IPS-20b (cell line): ENCODE data around the gene TEK.

Experiments used
- H3K27ac ChIP-seq: one replicate; pipeline ENCODE4 v1.5.1; 2013; ENCODE audit warnings: low read length
- H3K27me3 ChIP-seq: 2 replicates; pipeline ENCODE4 v1.6.1; 2013; ENCODE audit warnings: mild to moderate bottlenecking, low read length, inconsistent platforms; ENCODE audit not compliant: insufficient read depth
- H3K36me3 ChIP-seq: 2 replicates; pipeline ENCODE4 v1.6.1; 2013; ENCODE audit warnings: low read depth, mild to moderate bottlenecking, inconsistent platforms, low read length, moderate library complexity; ENCODE audit not compliant: insufficient read depth
- H3K4me1 ChIP-seq: 2 replicates; pipeline ENCODE4 v1.6.1; 2013; ENCODE audit warnings: mild to moderate bottlenecking, control low read depth, inconsistent platforms, low read length, moderate library complexity; ENCODE audit not compliant: insufficient read depth
- H3K4me3 ChIP-seq: 2 replicates; pipeline ENCODE4 v1.5.1; 2013; ENCODE audit warnings: mild to moderate bottlenecking, low read length, inconsistent platforms
- H3K9ac ChIP-seq: 2 replicates; pipeline ENCODE4 v1.6.1; 2013; ENCODE audit warnings: low read depth, mild to moderate bottlenecking, inconsistent platforms, low read length, moderate library complexity
- H3K9me3 ChIP-seq: 2 replicates; pipeline ENCODE4 v1.6.1; 2013; ENCODE audit warnings: mild to moderate bottlenecking, low read depth, low read length, inconsistent platforms; ENCODE audit not compliant: insufficient read depth

The TEK gene

DNA sequence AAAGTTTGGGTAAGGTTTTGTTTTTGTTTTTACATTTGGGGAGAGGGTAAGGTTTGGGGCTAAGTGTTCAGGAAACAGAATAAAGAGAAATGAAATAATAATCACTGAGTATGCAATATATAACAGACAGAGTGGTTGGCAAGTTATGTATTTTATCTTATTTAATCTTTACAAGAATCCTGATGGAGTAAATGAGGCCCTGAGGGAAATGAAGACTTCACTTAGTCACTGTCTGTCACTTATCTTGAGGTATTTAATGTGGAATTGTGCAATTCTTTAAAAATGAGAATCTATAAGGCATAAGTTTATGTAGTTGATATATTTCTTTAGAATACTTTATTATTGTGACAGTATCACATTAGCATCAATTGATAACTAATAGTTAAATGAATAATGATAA, 48.1 kb downstream of the TEK start:
- no peaks in the 10 kb centered on the region for H3K9me3 ChIP-seq
- H3K4me3 ChIP-seq = no peak overlapping the region
- no peak overlapping the region for H3K9ac ChIP-seq
- no peaks in the 10 kb centered on the region for H3K36me3 ChIP-seq
- H3K27ac ChIP-seq = no peak overlapping the region
- no peaks in the 10 kb centered on the region for H3K4me1 ChIP-seq
- H3K27me3 ChIP-seq = no peaks in the 10 kb centered on the region

DNA sequence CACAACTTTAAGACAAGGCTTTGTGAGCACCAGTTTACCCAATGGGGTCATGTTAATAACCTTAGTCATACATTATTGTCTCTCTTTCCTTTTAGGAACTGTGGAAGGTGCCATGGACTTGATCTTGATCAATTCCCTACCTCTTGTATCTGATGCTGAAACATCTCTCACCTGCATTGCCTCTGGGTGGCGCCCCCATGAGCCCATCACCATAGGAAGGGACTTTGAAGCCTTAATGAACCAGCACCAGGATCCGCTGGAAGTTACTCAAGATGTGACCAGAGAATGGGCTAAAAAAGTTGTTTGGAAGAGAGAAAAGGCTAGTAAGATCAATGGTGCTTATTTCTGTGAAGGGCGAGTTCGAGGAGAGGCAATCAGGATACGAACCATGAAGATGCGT, 48.7 kb downstream of the TEK start:
- no peaks in the 10 kb centered on the region for H3K4me1 ChIP-seq
- no peak overlapping the region for H3K27ac ChIP-seq
- H3K36me3 ChIP-seq = no peaks in the 10 kb centered on the region
- H3K9me3 ChIP-seq = no peaks in the 10 kb centered on the region
- H3K27me3 ChIP-seq = no peaks in the 10 kb centered on the region
- no peak overlapping the region for H3K9ac ChIP-seq
- H3K4me3 ChIP-seq = no peak overlapping the region

DNA sequence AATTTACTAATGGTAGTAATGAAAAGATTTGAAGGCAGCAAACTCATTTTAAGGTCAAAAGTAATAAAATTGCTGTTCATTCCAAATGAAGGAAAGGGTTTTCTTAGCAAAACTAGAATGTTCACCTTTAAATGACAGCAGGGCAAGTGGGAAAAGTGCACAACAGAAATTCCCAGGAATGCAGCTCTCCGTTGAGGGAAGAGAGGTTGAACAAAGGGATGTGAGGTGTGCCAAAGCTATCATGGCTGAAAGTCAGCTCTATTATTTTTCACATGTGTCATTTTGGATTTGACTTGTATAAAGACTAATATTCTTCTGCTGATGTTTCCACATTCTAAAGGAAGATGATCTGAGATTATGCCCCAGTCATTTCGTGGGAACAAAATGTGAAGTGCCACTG, 51.6 kb downstream of the TEK start:
- Histone ChIP-seq H3K27me3 (no peaks in the 10 kb centered on the region), H3K9me3 (no peaks in the 10 kb centered on the region), H3K36me3 (no peaks in the 10 kb centered on the region), H3K27ac (no peak overlapping the region), H3K4me1 (peaks cover 3% of the 10 kb centered on the region; the same call in 1 of the 2 replicates), H3K4me3 (no peak overlapping the region), H3K9ac (no peak overlapping the region)

- H3K27ac ChIP-seq = no peak overlapping the region
- H3K4me1 ChIP-seq = peaks cover 3% of the 10 kb centered on the region; the same call in 1 of the 2 replicates
- H3K9me3 ChIP-seq = no peaks in the 10 kb centered on the region
- H3K4me3 ChIP-seq = no peak overlapping the region
- no peak overlapping the region for H3K9ac ChIP-seq
- no peaks in the 10 kb centered on the region for H3K36me3 ChIP-seq
- H3K27me3 ChIP-seq = no peaks in the 10 kb centered on the region
These were observed 53.0 kb downstream of the TEK start for GRCh38 chr9:27162045-27162444.

DNA sequence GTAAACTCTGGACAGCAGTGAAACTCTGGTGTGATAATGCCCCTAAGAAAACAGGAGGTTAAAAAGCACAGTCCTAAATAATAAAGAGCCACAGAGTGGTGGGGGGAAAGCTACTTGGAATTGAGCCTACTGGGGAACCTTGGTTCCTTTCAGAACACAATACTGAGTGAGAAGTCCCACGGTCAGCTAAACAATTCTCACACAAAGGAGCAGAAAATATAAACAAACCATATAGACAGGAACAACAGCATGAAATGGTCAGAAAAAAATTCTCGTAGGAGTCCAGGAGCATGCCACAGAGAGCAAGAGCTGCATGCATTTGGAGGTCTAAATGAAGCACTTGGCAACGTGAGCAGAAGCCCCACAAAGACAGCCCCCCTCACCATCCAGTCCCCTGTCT, 56.0 kb downstream of the TEK start:
- Histone ChIP-seq H3K9me3 (no peaks in the 10 kb centered on the region), H3K36me3 (no peaks in the 10 kb centered on the region), H3K4me3 (no peak overlapping the region), H3K9ac (no peak overlapping the region), H3K27ac (no peak overlapping the region), H3K27me3 (no peaks in the 10 kb centered on the region), H3K4me1 (peaks cover 3% of the 10 kb centered on the region; the same call in 1 of the 2 replicates)

DNA sequence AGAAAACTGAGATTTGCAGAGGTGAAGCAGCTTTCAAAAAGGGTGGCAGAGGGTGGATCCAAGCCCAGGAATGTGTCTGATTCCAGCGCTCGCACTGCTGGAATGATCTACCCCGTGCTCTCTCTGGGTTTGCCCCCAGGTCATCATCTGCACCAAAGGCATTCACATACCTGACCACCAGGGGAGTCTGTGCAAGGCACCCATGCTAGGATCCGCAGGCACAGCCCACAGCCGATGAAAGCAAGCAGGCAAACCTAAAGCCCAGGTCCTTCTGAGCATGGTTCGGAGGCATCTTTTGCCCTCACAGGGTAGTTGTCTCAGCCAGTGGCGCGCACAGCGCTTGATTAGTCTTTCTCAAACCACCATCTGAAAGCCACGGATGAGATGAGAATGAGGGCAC, 56.6 kb downstream of the TEK start:
- Histone ChIP-seq H3K4me1 (peaks cover 3% of the 10 kb centered on the region; the same call in 1 of the 2 replicates), H3K27ac (no peak overlapping the region), H3K4me3 (no peak overlapping the region)

GRCh38 chr9:27168496-27168895, 59.5 kb downstream of the TEK start:
- H3K4me1 ChIP-seq = peaks cover 3% of the 10 kb centered on the region; the same call in 1 of the 2 replicates
- no peaks in the 10 kb centered on the region for H3K9me3 ChIP-seq
- no peaks in the 10 kb centered on the region for H3K27me3 ChIP-seq
- no peaks in the 10 kb centered on the region for H3K36me3 ChIP-seq
- no peak overlapping the region for H3K27ac ChIP-seq
- H3K4me3 ChIP-seq = no peak overlapping the region
- H3K9ac ChIP-seq = no peak overlapping the region

More for the DNA sequence above, 56.6 kb downstream of the TEK start:
- Histone ChIP-seq H3K9ac (no peak overlapping the region), H3K9me3 (no peaks in the 10 kb centered on the region), H3K36me3 (no peaks in the 10 kb centered on the region), H3K27me3 (no peaks in the 10 kb centered on the region)

- H3K27ac ChIP-seq = no peak overlapping the region
These were observed 59.9 kb downstream of the TEK start for GRCh38 chr9:27168951-27169350.

GRCh38 chr9:27176971-27177370, 67.9 kb downstream of the TEK start:
- no peaks in the 10 kb centered on the region for H3K36me3 ChIP-seq
- H3K4me3 ChIP-seq = no peak overlapping the region
- no peak overlapping the region for H3K27ac ChIP-seq
- no peaks in the 10 kb centered on the region for H3K9me3 ChIP-seq
- no peaks in the 10 kb centered on the region for H3K4me1 ChIP-seq
- no peaks in the 10 kb centered on the region for H3K27me3 ChIP-seq
- no peak overlapping the region for H3K9ac ChIP-seq

More at GRCh38 chr9:27168951-27169350, 59.9 kb downstream of the TEK start:
- Histone ChIP-seq H3K9me3 (no peaks in the 10 kb centered on the region), H3K4me3 (no peak overlapping the region), H3K36me3 (no peaks in the 10 kb centered on the region), H3K4me1 (peaks cover 3% of the 10 kb centered on the region; the same call in 1 of the 2 replicates), H3K9ac (no peak overlapping the region), H3K27me3 (no peaks in the 10 kb centered on the region)

- H3K4me1 ChIP-seq = no peaks in the 10 kb centered on the region
- no peaks in the 10 kb centered on the region for H3K36me3 ChIP-seq
- H3K27me3 ChIP-seq = no peaks in the 10 kb centered on the region
- no peaks in the 10 kb centered on the region for H3K9me3 ChIP-seq
- no peak overlapping the region for H3K4me3 ChIP-seq
- H3K27ac ChIP-seq = no peak overlapping the region
- H3K9ac ChIP-seq = no peak overlapping the region
These were observed 70.3 kb downstream of the TEK start for GRCh38 chr9:27179245-27179865.

DNA sequence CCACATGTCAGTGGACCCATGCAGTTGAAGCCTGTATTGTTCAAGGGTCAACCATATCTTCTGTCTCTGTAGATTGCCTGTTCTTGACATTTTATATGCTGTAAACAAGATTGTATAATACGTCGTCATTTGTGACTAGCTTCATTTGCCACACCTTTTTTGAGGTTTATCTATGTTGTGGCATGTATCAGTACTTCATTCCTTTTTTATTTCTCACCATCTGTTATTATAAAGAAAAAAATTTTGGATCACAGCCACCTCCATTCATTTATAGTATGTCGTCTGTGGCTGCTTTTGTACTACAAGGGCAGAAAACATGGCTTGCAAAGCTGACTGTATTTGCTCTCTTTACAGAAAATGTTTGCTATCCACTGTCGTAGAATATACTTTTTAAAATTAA, 72.4 kb downstream of the TEK start:
- no peaks in the 10 kb centered on the region for H3K36me3 ChIP-seq
- H3K9me3 ChIP-seq = no peaks in the 10 kb centered on the region
- no peak overlapping the region for H3K4me3 ChIP-seq
- H3K9ac ChIP-seq = no peak overlapping the region
- no peak overlapping the region for H3K27ac ChIP-seq
- no peaks in the 10 kb centered on the region for H3K27me3 ChIP-seq
- H3K4me1 ChIP-seq = no peaks in the 10 kb centered on the region

- no peaks in the 10 kb centered on the region for H3K36me3 ChIP-seq
- no peak overlapping the region for H3K9ac ChIP-seq
- H3K9me3 ChIP-seq = no peaks in the 10 kb centered on the region
- no peaks in the 10 kb centered on the region for H3K4me1 ChIP-seq
- no peaks in the 10 kb centered on the region for H3K27me3 ChIP-seq
- no peak overlapping the region for H3K4me3 ChIP-seq
- no peak overlapping the region for H3K27ac ChIP-seq
These were observed 73.4 kb downstream of the TEK start for GRCh38 chr9:27182421-27182820.
